HCT116 (cell line): ENCODE measurements around the gene QSOX1. TPM values are rescaled to one million over a fixed set of nuclear protein-coding genes. Genes with fewer than 3 reads are reported as not detected.

ENCODE experiments used
- ATAC-seq: fragments of 200-7000 bp; cut with Tn5 transposase; 2 replicates; pipeline ENCODE4 v1.9.1; 2020; ENCODE audit warnings: mild to moderate bottlenecking, moderate library complexity
- BruUV-seq: library from RNA; stranded (reverse); fragments of 400-500 nt; replicated peaks from 2 replicates; lab custom pipeline; 2021; lab: Mats Ljungman, UMichigan
- CTCF ChIA-PET: fragments of 300-600 bp; sonication (Branson Sonifier 250); formaldehyde crosslinking; loops from one replicate; lab custom pipeline; 2021; ENCODE audit warnings: antibody characterized with exemption; lab: Charles Lee
- POLR2A ChIA-PET: fragments of 300-600, 350-600 bp; sonication (Branson Sonifier 250); formaldehyde crosslinking; loops from one replicate; lab custom pipeline; 2021; ENCODE audit warnings: antibody characterized with exemption; lab: Charles Lee
- RAD21 ChIA-PET, 2 experiments: fragments of 300-600 bp; sonication (Branson Sonifier 250); formaldehyde crosslinking; loops; one replicate each; lab custom pipeline; 2023; ENCODE audit warnings: low total read pairs in 2 of 2; ENCODE audit not compliant: uncharacterized antibody in 2 of 2, unreplicated experiment in 2 of 2, low non-redundant PET in 1 of 2; lab: Charles Lee
- DNase-seq: peaks from one replicate; pipeline ENCODE4 v3.0.0-alpha.2; 2010; ENCODE audit warnings: low read depth, low spot score
- H2AFZ ChIP-seq: fragments of 200-600 bp; shearing (Covaris generic), sonication (generic); 2 replicates; pipeline ENCODE4 v1.6.1; 2017; ENCODE audit warnings: low read depth, mixed run types, mixed read lengths, antibody characterized with exemption, low read length; ENCODE audit not compliant: poor library complexity, severe bottlenecking
- H3K27ac ChIP-seq: 2 replicates; pipeline ENCODE4 v1.5.1; 2012; ENCODE audit warnings: low read depth, low read length
- H3K27me3 ChIP-seq: fragments of 200-600 bp; sonication (generic); 2 replicates; pipeline ENCODE4 v1.6.1; 2016; ENCODE audit warnings: mixed run types, low read length, mixed read lengths; ENCODE audit not compliant: insufficient read depth
- H3K36me3 ChIP-seq, 2 experiments: fragments of 200-500 bp in 1 of 2; fragments of 200-600 bp in 1 of 2; sonication (Bioruptor generic) in 1 of 2; sonication (generic) in 1 of 2; 2 replicates each; pipeline versions ENCODE4 v1.5.1 to v1.6.1; 2014 to 2016; ENCODE audit warnings: low read length in 2 of 2, inconsistent platforms in 1 of 2, mixed read lengths in 1 of 2, mixed run types in 1 of 2; ENCODE audit not compliant: insufficient read depth in 2 of 2, control insufficient read depth in 1 of 2
- H3K4me1 ChIP-seq, 2 experiments: fragments of 200-600 bp in 1 of 2; sonication (generic) in 1 of 2; 2 replicates each; pipeline versions ENCODE4 v1.5.1 to v1.6.1; 2012 to 2017; ENCODE audit warnings: low read length in 2 of 2, inconsistent platforms in 1 of 2, mild to moderate bottlenecking in 1 of 2, mixed read lengths in 1 of 2, mixed run types in 1 of 2, moderate library complexity in 1 of 2; ENCODE audit not compliant: insufficient read depth in 2 of 2, control insufficient read depth in 1 of 2
- H3K4me2 ChIP-seq: fragments of 200-600 bp; sonication (generic); 2 replicates; pipeline ENCODE4 v1.6.1; 2017; ENCODE audit warnings: mixed run types, low read length, mixed read lengths
- H3K4me3 ChIP-seq, 2 experiments: fragments of 200-600 bp in 1 of 2; sonication (generic) in 1 of 2; replicated peaks in 1 of 2; 2 replicates each; pipeline ENCODE4 v1.5.1; 2011 to 2016; ENCODE audit warnings: low read length in 2 of 2, control low read depth in 1 of 2, low read depth in 1 of 2, mild to moderate bottlenecking in 1 of 2, mixed read lengths in 1 of 2, mixed run types in 1 of 2
- H3K79me2 ChIP-seq: fragments of 200-600 bp; sonication (generic); 2 replicates; pipeline ENCODE4 v1.6.1; 2017; ENCODE audit warnings: mild to moderate bottlenecking, mixed run types, low read length, moderate library complexity, mixed read lengths; ENCODE audit not compliant: insufficient read depth
- H3K9ac ChIP-seq: fragments of 200-600 bp; sonication (generic); 2 replicates; pipeline ENCODE4 v1.6.1; 2016; ENCODE audit warnings: low read length, mixed read lengths
- H3K9me2 ChIP-seq: fragments of 200-600 bp; sonication (generic), shearing (Covaris generic); 2 replicates; pipeline ENCODE4 v1.6.1; 2017; ENCODE audit warnings: mixed run types, mild to moderate bottlenecking, moderate library complexity; ENCODE audit not compliant: insufficient read depth
- H3K9me3 ChIP-seq, 2 experiments: fragments of 200-500 bp in 1 of 2; fragments of 200-600 bp in 1 of 2; sonication (Bioruptor generic) in 1 of 2; sonication (generic) in 1 of 2; 2 replicates each; pipeline ENCODE4 v1.6.1; 2014 to 2017; ENCODE audit warnings: low read length in 2 of 2, mixed read lengths in 2 of 2, inconsistent platforms in 1 of 2, low read depth in 1 of 2, mild to moderate bottlenecking in 1 of 2, mixed run types in 1 of 2, moderate library complexity in 1 of 2; ENCODE audit not compliant: control insufficient read depth in 1 of 2, insufficient read depth in 1 of 2
- H4K20me1 ChIP-seq: fragments of 200-600 bp; sonication (generic), shearing (Covaris generic); 2 replicates; pipeline ENCODE4 v1.6.1; 2017; ENCODE audit warnings: mixed run types, mild to moderate bottlenecking, moderate library complexity; ENCODE audit not compliant: insufficient read depth
- CEBPB ChIP-seq: IDR thresholded peaks from 2 replicates; pipeline ENCODE4 v1.6.1; 2012; ENCODE audit warnings: low read depth
- POLR2A ChIP-seq: IDR thresholded peaks from 2 replicates; pipeline ENCODE4 v1.7.0; 2011; ENCODE audit warnings: borderline replicate concordance; ENCODE audit not compliant: insufficient read depth, insufficient read length; ENCODE audit errors: extremely low read depth
- SRF ChIP-seq: IDR thresholded peaks from 2 replicates; pipeline ENCODE4 v1.6.1; 2012; ENCODE audit warnings: low read depth
- TCF7L2 ChIP-seq: IDR thresholded peaks from 2 replicates; pipeline ENCODE4 v1.7.0; 2011; ENCODE audit warnings: borderline replicate concordance, inconsistent platforms; ENCODE audit not compliant: insufficient read depth, insufficient read length; ENCODE audit errors: extremely low read depth
- YY1 ChIP-seq: IDR thresholded peaks from 2 replicates; pipeline ENCODE4 v1.6.1; 2011; ENCODE audit warnings: low read length, low read depth, moderate library complexity, mild to moderate bottlenecking; ENCODE audit not compliant: insufficient replicate concordance; ENCODE audit errors: extremely low read depth
- ZFX ChIP-seq: fragments of 450-650 bp; IDR thresholded peaks from 2 replicates; pipeline ENCODE4 v1.6.1; 2017
- intact Hi-C: fragments of 100-400 bp; cut with micrococcal nuclease; formaldehyde crosslinking; loops from 2 replicates; pipeline ENCODE4 v1.10.0; 2022
- total RNA-seq: library from RNA; stranded (reverse); gene quantifications from one replicate; pipeline ENCODE4 v1.2.1, GENCODE V29; 2021; ENCODE audit not compliant: unreplicated experiment
- TF ChIP-seq, protein P1 (sequence below): IDR thresholded peaks from 2 replicates; pipeline ENCODE4 v1.6.1; 2012

Gene QSOX1
- total RNA-seq, 1 experiment from 2014 or later, result 89.2 TPM

DNA sequence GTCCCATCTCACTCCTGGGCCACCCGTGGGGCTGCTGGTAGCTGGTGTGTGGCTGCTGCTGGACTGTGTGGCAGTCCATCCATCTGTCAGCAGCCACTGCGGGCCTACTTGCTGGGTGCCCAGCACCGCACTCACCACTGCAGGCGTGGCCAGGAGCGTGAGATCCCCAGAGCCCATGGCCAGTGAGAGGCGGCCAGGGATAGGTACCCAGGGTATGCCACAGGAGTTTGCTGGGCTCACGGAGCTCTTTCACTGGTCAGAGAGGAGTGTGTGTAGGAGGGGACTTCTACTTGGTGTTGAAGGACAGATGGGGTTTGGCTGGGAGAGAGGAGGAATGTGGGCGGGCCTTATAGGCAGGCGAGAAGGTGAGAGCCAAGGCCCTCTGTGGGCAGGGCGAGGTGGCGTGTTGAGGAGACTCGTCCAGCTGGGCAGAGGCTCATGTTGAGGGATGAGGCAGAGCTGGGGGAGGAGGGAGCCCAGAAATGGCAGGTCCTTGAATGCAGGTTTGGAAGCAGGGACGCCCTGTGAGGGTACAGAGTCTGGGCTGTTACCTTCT, 15.0 kb downstream of the QSOX1 start:
- Histone ChIP-seq H3K4me3 (no peak overlapping the region), H3K27ac (no peak overlapping the region)
- no peak for TF ChIP-seq POLR2A
- TF ChIP-seq, protein P1, sequence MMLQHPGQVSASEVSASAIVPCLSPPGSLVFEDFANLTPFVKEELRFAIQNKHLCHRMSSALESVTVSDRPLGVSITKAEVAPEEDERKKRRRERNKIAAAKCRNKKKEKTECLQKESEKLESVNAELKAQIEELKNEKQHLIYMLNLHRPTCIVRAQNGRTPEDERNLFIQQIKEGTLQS, result no peak

DNA sequence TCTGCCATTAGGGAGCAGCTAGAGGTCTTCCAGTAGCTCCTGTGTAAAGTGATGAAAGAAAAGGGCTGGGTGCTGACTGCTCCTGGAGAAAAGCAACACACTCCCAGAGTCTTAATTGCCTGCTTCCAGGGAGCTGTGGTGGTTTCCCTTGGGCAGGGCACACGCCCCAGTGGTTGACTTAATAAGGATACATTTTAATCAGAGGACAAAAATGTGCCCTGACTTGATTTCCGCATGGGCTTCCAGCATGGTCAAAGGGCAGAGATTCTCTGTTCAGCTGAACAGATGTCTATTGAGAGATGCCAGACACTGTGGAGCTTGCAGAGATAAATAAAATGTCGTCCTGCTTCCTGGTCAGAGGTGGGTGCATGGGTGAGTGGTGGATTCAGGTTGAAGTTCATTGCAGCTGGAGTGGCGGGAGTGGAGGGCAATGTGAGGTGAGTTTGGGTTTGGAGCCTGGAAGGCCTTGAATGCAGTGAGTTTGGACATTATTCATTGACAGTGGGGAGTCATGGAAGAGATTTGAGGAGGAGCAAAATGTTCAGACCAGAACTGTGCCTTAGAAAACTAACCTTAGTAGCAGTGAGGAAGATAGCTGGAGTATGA, 16.0 kb downstream of the QSOX1 start:
- Histone ChIP-seq H3K27me3 (no peaks in the 10 kb centered on the region), H3K79me2 (no peaks in the 10 kb centered on the region), H3K9ac (no peak overlapping the region), H3K9me3 (no peaks in the 10 kb centered on the region), H3K9me2 (no peaks in the 10 kb centered on the region), H2AFZ (no peak overlapping the region), H3K4me1 (peaks cover 29 to 46% of the 10 kb centered on the region in 2 experiments), H4K20me1 (no peaks in the 10 kb centered on the region), H3K4me2 (peak overlapping the region; percentile 29), H3K4me3 (no peak overlapping the region), H3K36me3 (no peaks in the 10 kb centered on the region), H3K27ac (no peak overlapping the region)
- DNase-seq, result no peak
- intact Hi-C loops, result no loop called here
- no peak for ATAC-seq
- BruUV-seq, result no TSS peak
- ChIA-PET RAD21 (no interaction called here), CTCF (interaction anchor here (1.0 to 5.2 kb wide), 3 partner anchors 9 to 464 kb away, joined by 3 to 41 read pairs (median 3); no protein-coding TSS in a partner anchor), POLR2A (no interaction called here)
- TF ChIP-seq YY1 (no peak), ZFX (no peak), TCF7L2 (no peak), SRF (no peak), CEBPB (no peak)
- TF ChIP-seq, protein P1, result no peak

More for the DNA sequence above, 15.0 kb downstream of the QSOX1 start:
- H2AFZ ChIP-seq, result no peak overlapping the region
- peak overlapping the region; percentile 29 for H3K4me2 ChIP-seq
- intact Hi-C loops, result loop anchor here (5.0 kb wide), 1 partner anchor 217 kb away; the partner anchor contains the start of gene CEP350
- H3K27me3 ChIP-seq, result no peaks in the 10 kb centered on the region
- POLR2A ChIA-PET, result interaction anchor here (3.0 kb wide), 1 partner anchor 15 kb away, joined by 11 read pairs; the partner anchor contains the start of gene QSOX1
- DNase-seq (no peak), ATAC-seq (no peak)
- no peaks in the 10 kb centered on the region for H3K9me3 ChIP-seq
- no peak overlapping the region for H3K9ac ChIP-seq
- RAD21 ChIA-PET, result no interaction called here
- no peaks in the 10 kb centered on the region for H3K36me3 ChIP-seq
- no TSS peak for BruUV-seq
- H3K4me1 ChIP-seq, result peaks cover 29 to 46% of the 10 kb centered on the region in 2 experiments
- H3K9me2 ChIP-seq, result no peaks in the 10 kb centered on the region
- H3K79me2 ChIP-seq, result no peaks in the 10 kb centered on the region
- CTCF ChIA-PET, result interaction anchor here (0.9 to 5.2 kb wide), 5 partner anchors 10 to 463 kb away, joined by 3 to 41 read pairs (median 4); no protein-coding TSS in a partner anchor
- H4K20me1 ChIP-seq, result no peaks in the 10 kb centered on the region
